Peyer's patch (tissue), 4 donors: ENCODE data around the gene CRBN. TPM values are rescaled to one million over a fixed set of nuclear protein-coding genes. Genes with fewer than 3 reads are reported as not detected.
A peak's percentile ranks its signal among the peaks of the same experiment; 100 is the strongest.

Experiments
- DNase-seq, 3 donors: peaks; one replicate each; pipeline ENCODE4 v3.0.0-alpha.2; 2017 to 2019
- H3K27ac ChIP-seq, 4 donors: fragments of 200-600 bp; sonication (generic); one replicate each; pipeline ENCODE4 v1.5.1; 2016 to 2019
- H3K27me3 ChIP-seq, 2 donors: fragments of 200-600 bp; sonication (generic); one replicate each; pipeline ENCODE4 v1.5.1; 2019
- H3K36me3 ChIP-seq, 3 donors: fragments of 200-600 bp; sonication (generic); one replicate each; pipeline ENCODE4 v1.5.1; 2016 to 2019
- H3K4me1 ChIP-seq, 4 donors: fragments of 200-600 bp; sonication (generic); one replicate each; pipeline ENCODE4 v1.5.1; 2016 to 2019
- H3K4me3 ChIP-seq, 4 donors: fragments of 200-600 bp; sonication (generic); 1 replicate in 3 of 4; 2 replicates in 1 of 4; pipeline ENCODE4 v1.5.1; 2016 to 2019; ENCODE audit warnings: mild to moderate bottlenecking in 1 of 4
- H3K9me3 ChIP-seq, 4 donors: fragments of 200-600 bp; sonication (generic); one replicate each; pipeline ENCODE4 v1.5.1; 2016 to 2019; ENCODE audit warnings: mild to moderate bottlenecking in 1 of 4
- CTCF ChIP-seq, 6 experiments: fragments of 450-650 bp in 4 of 6; fragments of 200-600 bp in 2 of 6; sonication (generic) in 1 of 6; IDR thresholded peaks; one replicate each; pipeline ENCODE4 v1.5.1; 2017 to 2019; ENCODE audit warnings: antibody characterized with exemption in 6 of 6, mild to moderate bottlenecking in 3 of 6, moderate library complexity in 1 of 6
- POLR2A ChIP-seq, 2 donors: fragments of 450-650 bp; IDR thresholded peaks; one replicate each; pipeline ENCODE4 v1.5.1; 2017; ENCODE audit warnings: antibody characterized with exemption in 2 of 2, mild to moderate bottlenecking in 2 of 2, moderate library complexity in 2 of 2
- total RNA-seq, 4 donors: library from RNA; depleted of rRNA; stranded (reverse); fragments of >200 nt; gene quantifications; one replicate each; pipeline ENCODE4 v1.1.0, GENCODE V29; 2016

The CRBN gene
- total RNA-seq, result 100 to 1,000 TPM in 2 of 4 donors, 10 to 100 TPM in 2; 70.1 to 314 (median 89.7) TPM

GRCh38 chr3:3179407-3180094 is at the start of gene CRBN:
TSS of gene CRBN (minus strand) at chr3:3179691. CDS start at chr3:3179687, 4 bp downstream.
- peak; percentile 87 to 95 (median 91) for DNase-seq
- Histone ChIP-seq H3K4me1 (peaks cover 6 to 25% (median 8%) of the 10 kb centered on the region in 4 donors), H3K9me3 (no peaks in the 10 kb centered on the region), H3K27me3 (no peaks in the 10 kb centered on the region), H3K36me3 (peaks cover 0 to 5% (median 0%) of the 10 kb centered on the region in 3 donors), H3K4me3 (peak within 1 kb of the TSS; percentile 61 to 100 (median 83)), H3K27ac (peak within 1 kb of the TSS; percentile 31 to 88 (median 76))
- TF ChIP-seq CTCF (IDR thresholded peaks at IDR 0.05), result peak; percentile 97 to 99 (median 98)
- TF ChIP-seq POLR2A (IDR thresholded peaks at IDR 0.05), result peak; percentile 64 to 76

- TF ChIP-seq CTCF (IDR thresholded peaks at IDR 0.05) (no peak), POLR2A (IDR thresholded peaks at IDR 0.05) (no peak)
- no peaks in the 10 kb centered on the region for H3K4me1 ChIP-seq
- H3K9me3 ChIP-seq, result no peaks in the 10 kb centered on the region
- no peaks in the 10 kb centered on the region for H3K27me3 ChIP-seq
- no peak overlapping the region for H3K4me3 ChIP-seq
- no peak overlapping the region for H3K27ac ChIP-seq
- no peaks in the 10 kb centered on the region for H3K36me3 ChIP-seq
- DNase-seq, result no peak
Measured at GRCh38 chr3:3227640-3228039, 48.1 kb upstream of the CRBN start.

- TF ChIP-seq CTCF (IDR thresholded peaks at IDR 0.05) (no peak), POLR2A (IDR thresholded peaks at IDR 0.05) (no peak)
- Histone ChIP-seq H3K36me3 (no peaks in the 10 kb centered on the region), H3K27ac (no peak overlapping the region), H3K4me3 (no peak overlapping the region), H3K27me3 (no peaks in the 10 kb centered on the region), H3K9me3 (no peaks in the 10 kb centered on the region), H3K4me1 (no peaks in the 10 kb centered on the region)
- DNase-seq, result no peak
Measured at GRCh38 chr3:3221528-3221927, 42.0 kb upstream of the CRBN start.

- no peaks in the 10 kb centered on the region for H3K27me3 ChIP-seq
- no peaks in the 10 kb centered on the region for H3K4me1 ChIP-seq
- H3K4me3 ChIP-seq, result no peak overlapping the region
- no peak for DNase-seq
- H3K36me3 ChIP-seq, result no peaks in the 10 kb centered on the region
- no peak overlapping the region for H3K27ac ChIP-seq
- no peaks in the 10 kb centered on the region for H3K9me3 ChIP-seq
- no peak for TF ChIP-seq CTCF (IDR thresholded peaks at IDR 0.05)
- TF ChIP-seq POLR2A (IDR thresholded peaks at IDR 0.05), result no peak
Measured at GRCh38 chr3:3216401-3216800, 36.9 kb upstream of the CRBN start.

- no peaks in the 10 kb centered on the region for H3K27me3 ChIP-seq
- H3K27ac ChIP-seq, result no peak overlapping the region
- no peaks in the 10 kb centered on the region for H3K4me1 ChIP-seq
- no peak overlapping the region for H3K4me3 ChIP-seq
- TF ChIP-seq CTCF (IDR thresholded peaks at IDR 0.05), result no peak
- no peak for TF ChIP-seq POLR2A (IDR thresholded peaks at IDR 0.05)
- DNase-seq, result no peak
- H3K9me3 ChIP-seq, result no peaks in the 10 kb centered on the region
- H3K36me3 ChIP-seq, result no peaks in the 10 kb centered on the region
Measured at GRCh38 chr3:3212781-3213440, 33.4 kb upstream of the CRBN start.
